Esophagus squamous epithelium (tissue), 4 donors: ENCODE data around the gene CHCHD3.

Experiments
- CTCF ChIP-seq, 6 experiments: fragments of 450-650 bp in 4 of 6; fragments of 200-600 bp in 2 of 6; sonication (generic) in 2 of 6; IDR thresholded peaks; one replicate each; pipeline ENCODE4 v1.5.1; 2016 to 2019; ENCODE audit warnings: antibody characterized with exemption in 6 of 6, mild to moderate bottlenecking in 4 of 6, moderate library complexity in 4 of 6
- POLR2A ChIP-seq, 4 donors: fragments of 450-650 bp; IDR thresholded peaks; one replicate each; pipeline ENCODE4 v1.6.1; 2017; ENCODE audit warnings: antibody characterized with exemption in 4 of 4, mild to moderate bottlenecking in 4 of 4, moderate library complexity in 3 of 4

- TF ChIP-seq CTCF (IDR thresholded peaks at IDR 0.05) (no peak), POLR2A (IDR thresholded peaks at IDR 0.05) (no peak)
Measured at GRCh38 chr7:132872034-132872433, 209.9 kb downstream of the CHCHD3 start.
